HepG2 (cell line): ENCODE data around the gene MXRA8. TPM values are rescaled to one million over a fixed set of nuclear protein-coding genes. Genes with fewer than 3 reads are reported as not detected.

Source experiments
- CEBPB ChIP-seq: IDR thresholded peaks from 2 replicates; pipeline ENCODE4 v1.6.1; 2011; ENCODE audit warnings: low read depth, low read length, improper control_type of control experiment, borderline replicate concordance
- CHD2 ChIP-seq: IDR thresholded peaks from 2 replicates; pipeline ENCODE4 v1.6.1; 2011; ENCODE audit warnings: low read depth, low read length, improper control_type of control experiment
- DR1 ChIP-seq: sonication (generic); formaldehyde crosslinking; IDR thresholded peaks from 2 replicates; pipeline ENCODE4 v1.8.0; 2021; ENCODE audit warnings: mild to moderate bottlenecking, missing genetic modification reagents, inconsistent platforms
- GTF2F1 ChIP-seq: fragments of 150-350 bp; IDR thresholded peaks from 2 replicates; pipeline ENCODE4 v1.6.1; 2014; ENCODE audit warnings: low read length
- JUN ChIP-seq: sonication (generic); formaldehyde crosslinking; IDR thresholded peaks from 2 replicates; pipeline ENCODE4 v1.4.0; 2020; ENCODE audit warnings: mild to moderate bottlenecking, missing genetic modification reagents
- JUND ChIP-seq: sonication (generic); formaldehyde crosslinking; IDR thresholded peaks from 2 replicates; pipeline ENCODE4 v1.8.0; 2022; ENCODE audit warnings: mild to moderate bottlenecking, missing genetic modification reagents
- MBD4 ChIP-seq: IDR thresholded peaks from 2 replicates; pipeline ENCODE4 v1.6.1; 2012; ENCODE audit warnings: low read length, inconsistent platforms, borderline replicate concordance
- NFYC ChIP-seq: IDR thresholded peaks from 2 replicates; pipeline ENCODE4 v1.6.1; 2016; ENCODE audit warnings: missing genetic modification reagents, missing compliant biosample characterization
- PCBP1 ChIP-seq: fragments of 200-400 bp; formaldehyde crosslinking; IDR thresholded peaks from 2 replicates; pipeline ENCODE4 v1.6.1; 2017; ENCODE audit warnings: mild to moderate bottlenecking, low read depth, low read length, borderline replicate concordance
- POGK ChIP-seq: sonication (generic); formaldehyde crosslinking; conservative IDR thresholded peaks from 2 replicates; pipeline ENCODE4 v1.8.0; 2022; ENCODE audit warnings: mild to moderate bottlenecking, moderate library complexity, missing genetic modification reagents
- RBM39 ChIP-seq: fragments of 200-400 bp; formaldehyde crosslinking; IDR thresholded peaks from one replicate; pipeline ENCODE4 v1.6.1; 2018; ENCODE audit warnings: antibody characterized with exemption, mild to moderate bottlenecking, low read depth, low read length; ENCODE audit not compliant: poor library complexity, severe bottlenecking
- SNRNP70 ChIP-seq: fragments of 200-400 bp; formaldehyde crosslinking; IDR thresholded peaks from 2 replicates; pipeline ENCODE4 v1.6.1; 2017; ENCODE audit warnings: mild to moderate bottlenecking, low read depth, low read length, moderate library complexity
- SPEN ChIP-seq: sonication (generic); formaldehyde crosslinking; IDR thresholded peaks from 2 replicates; pipeline ENCODE4 v1.5.1; 2020; ENCODE audit warnings: low read depth, mild to moderate bottlenecking, missing genetic modification reagents
- ZC3H4 ChIP-seq: sonication (generic); formaldehyde crosslinking; IDR thresholded peaks from 2 replicates; pipeline ENCODE4 v1.4.0; 2020; ENCODE audit warnings: missing genetic modification reagents, borderline replicate concordance
- ZFP36L2 ChIP-seq: sonication (generic); formaldehyde crosslinking; IDR thresholded peaks from 2 replicates; pipeline ENCODE4 v1.4.0; 2020; ENCODE audit warnings: missing genetic modification reagents
- ZFP82 ChIP-seq: sonication (generic); formaldehyde crosslinking; IDR thresholded peaks from 2 replicates; pipeline ENCODE4 v1.5.1; 2020; ENCODE audit warnings: mild to moderate bottlenecking, missing genetic modification reagents, borderline replicate concordance
- ZNF256 ChIP-seq: sonication (generic); formaldehyde crosslinking; conservative IDR thresholded peaks from 2 replicates; pipeline ENCODE4 v1.4.0; 2020; ENCODE audit warnings: missing genetic modification reagents
- ZNF30 ChIP-seq: sonication (generic); formaldehyde crosslinking; IDR thresholded peaks from 2 replicates; pipeline ENCODE4 v1.5.0; 2020; ENCODE audit warnings: mild to moderate bottlenecking, missing genetic modification reagents
- ZNF441 ChIP-seq: sonication (generic); formaldehyde crosslinking; IDR thresholded peaks from 2 replicates; pipeline ENCODE4 v1.7.0; 2021; ENCODE audit warnings: missing genetic modification reagents, borderline replicate concordance
- ZNF451 ChIP-seq: sonication (generic); formaldehyde crosslinking; IDR thresholded peaks from 2 replicates; pipeline ENCODE4 v1.5.0; 2020; ENCODE audit warnings: mild to moderate bottlenecking, missing genetic modification reagents
- ZNF569 ChIP-seq: sonication (generic); formaldehyde crosslinking; IDR thresholded peaks from 2 replicates; pipeline ENCODE4 v1.5.0; 2020; ENCODE audit warnings: mild to moderate bottlenecking, missing genetic modification reagents, moderate library complexity, borderline replicate concordance
- ZNF720 ChIP-seq: sonication (generic); formaldehyde crosslinking; IDR thresholded peaks from 2 replicates; pipeline ENCODE4 v1.4.0; 2020; ENCODE audit warnings: missing genetic modification reagents
- ZSCAN22 ChIP-seq: sonication (generic); formaldehyde crosslinking; IDR thresholded peaks from 2 replicates; pipeline ENCODE4 v1.4.0; 2020; ENCODE audit warnings: mild to moderate bottlenecking, missing genetic modification reagents
- ZSCAN29 ChIP-seq: sonication (generic); formaldehyde crosslinking; conservative IDR thresholded peaks from 2 replicates; pipeline ENCODE4 v1.4.0; 2020; ENCODE audit warnings: mild to moderate bottlenecking, missing genetic modification reagents
- polyA plus RNA-seq, 8 experiments: library from polyadenylated mRNA; depleted of rRNA in 3 of 8; stranded (reverse) in 7 of 8; unstranded in 1 of 8; fragments of >200 nt; fragmentation: Illumina TruSeq in 4 of 8; extraction: Trizol in 4 of 8; gene quantifications; 2 replicates each; pipeline versions ENCODE4 v1.2.1 to v1.2.3, GENCODE V29; 2011 to 2016; ENCODE audit warnings: low read depth in 4 of 8, missing spikeins in 1 of 8, mixed read lengths in 1 of 8; ENCODE audit not compliant: insufficient read depth in 1 of 8
- total RNA-seq, 5 experiments: library from RNA; depleted of rRNA; stranded (reverse); fragments of >200 nt; fragmentation: Illumina TruSeq; extraction: Trizol; gene quantifications; 2 replicates each; pipeline ENCODE4 v1.2.3, GENCODE V29; 2016; ENCODE audit warnings: low read depth in 1 of 5
- TF ChIP-seq, protein P1 (sequence below): sonication (generic); formaldehyde crosslinking; IDR thresholded peaks from 2 replicates; pipeline ENCODE4 v1.8.0; 2022; ENCODE audit warnings: mild to moderate bottlenecking, missing genetic modification reagents, borderline replicate concordance
- TF ChIP-seq, protein P2 (sequence below): sonication (generic); formaldehyde crosslinking; IDR thresholded peaks from 2 replicates; pipeline ENCODE4 v1.4.0; 2020; ENCODE audit warnings: missing genetic modification reagents
- TF ChIP-seq, protein P3 (sequence below): IDR thresholded peaks from 2 replicates; pipeline ENCODE4 v1.6.1; 2012; ENCODE audit warnings: inconsistent platforms

MXRA8 gene
- total and polyA plus RNA-seq, 2 of the 13 experiments (the other 11 are each of a cell fraction or from before 2014, with no cell fraction given): 19.8 to 44.8 TPM

GRCh38 chr1:1304331-1305299 is 53.7 kb downstream of the MXRA8 start (continued):
- TF ChIP-seq ZNF256 (no peak), JUND (peak; percentile 66), ZC3H4 (no peak), NFYC (CRISPR knock-in tag) (no peak), ZNF441 (CRISPR knock-in tag) (no peak), ZFP36L2 (no peak), POGK (no peak), ZSCAN29 (CRISPR knock-in tag) (no peak), MBD4 (no peak), ZSCAN22 (no peak), DR1 (CRISPR knock-in tag) (no peak), GTF2F1 (no peak), CHD2 (no peak), ZNF451 (CRISPR knock-in tag) (no peak), ZFP82 (CRISPR knock-in tag) (no peak), ZNF30 (CRISPR knock-in tag) (no peak), PCBP1 (0 out of 2 replicates have a peak, but pooled peaks have one; percentile 67), ZNF720 (CRISPR knock-in tag) (no peak), RBM39 (peak; percentile 61), SPEN (CRISPR knock-in tag) (no peak; the same call in 1 of the 2 replicates), SNRNP70 (no peak), JUN (peak; percentile 66; the same call in 1 of the 2 replicates), ZNF569 (CRISPR knock-in tag) (no peak), CEBPB (no peak)
- TF ChIP-seq, protein P1, sequence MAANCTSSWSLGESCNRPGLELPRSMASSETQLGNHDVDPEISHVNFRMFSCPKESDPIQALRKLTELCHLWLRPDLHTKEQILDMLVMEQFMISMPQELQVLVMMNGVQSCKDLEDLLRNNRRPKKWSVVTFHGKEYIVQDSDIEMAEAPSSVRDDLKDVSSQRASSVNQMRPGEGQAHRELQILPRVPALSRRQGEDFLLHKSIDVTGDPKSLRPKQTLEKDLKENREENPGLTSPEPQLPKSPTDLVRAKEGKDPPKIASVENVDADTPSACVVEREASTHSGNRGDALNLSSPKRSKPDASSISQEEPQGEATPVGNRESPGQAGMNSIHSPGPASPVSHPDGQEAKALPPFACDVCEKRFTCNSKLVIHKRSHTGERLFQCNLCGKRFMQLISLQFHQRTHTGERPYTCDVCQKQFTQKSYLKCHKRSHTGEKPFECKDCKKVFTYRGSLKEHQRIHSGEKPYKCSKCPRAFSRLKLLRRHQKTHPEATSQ (CRISPR knock-in tag): no peak
- TF ChIP-seq, protein P2, sequence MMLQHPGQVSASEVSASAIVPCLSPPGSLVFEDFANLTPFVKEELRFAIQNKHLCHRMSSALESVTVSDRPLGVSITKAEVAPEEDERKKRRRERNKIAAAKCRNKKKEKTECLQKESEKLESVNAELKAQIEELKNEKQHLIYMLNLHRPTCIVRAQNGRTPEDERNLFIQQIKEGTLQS (CRISPR knock-in tag): peak; percentile 63; the same call in 1 of the 2 replicates
- TF ChIP-seq, protein P3, sequence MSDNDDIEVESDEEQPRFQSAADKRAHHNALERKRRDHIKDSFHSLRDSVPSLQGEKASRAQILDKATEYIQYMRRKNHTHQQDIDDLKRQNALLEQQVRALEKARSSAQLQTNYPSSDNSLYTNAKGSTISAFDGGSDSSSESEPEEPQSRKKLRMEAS: peak; percentile 70
